Uterus (tissue), 2 donors: Measurements from ENCODE around the gene NT5C2.

ENCODE experiments used
- CTCF ChIP-seq, 4 experiments: fragments of 200-600 bp in 2 of 4; fragments of 450-650 bp in 2 of 4; sonication (generic) in 2 of 4; IDR thresholded peaks; one replicate each; pipeline ENCODE4 v1.5.1; 2016 to 2019; ENCODE audit warnings: antibody characterized with exemption in 4 of 4, mild to moderate bottlenecking in 2 of 4, moderate library complexity in 1 of 4
- POLR2A ChIP-seq, 2 donors: fragments of 450-650 bp; IDR thresholded peaks; one replicate each; pipeline ENCODE4 v1.6.1; 2016; ENCODE audit warnings: antibody characterized with exemption in 2 of 2, mild to moderate bottlenecking in 1 of 2, moderate library complexity in 1 of 2

- TF ChIP-seq CTCF (IDR thresholded peaks at IDR 0.05) = no peak
- no peak for TF ChIP-seq POLR2A (IDR thresholded peaks at IDR 0.05)
Measured at GRCh38 chr10:103215601-103216000, 22.5 kb upstream of the NT5C2 start.
